GM12892 (cell line): Measurements from ENCODE around the gene ITPR3.

Experiments used
- POLR2A ChIP-seq: IDR thresholded peaks from 2 replicates; pipeline ENCODE4 v1.6.1; 2011; ENCODE audit warnings: low read depth, low read length, control low read depth
- POLR2AphosphoS5 ChIP-seq: IDR thresholded peaks from 2 replicates; pipeline ENCODE4 v1.6.1; 2011; ENCODE audit warnings: low read depth, low read length, control low read depth

DNA sequence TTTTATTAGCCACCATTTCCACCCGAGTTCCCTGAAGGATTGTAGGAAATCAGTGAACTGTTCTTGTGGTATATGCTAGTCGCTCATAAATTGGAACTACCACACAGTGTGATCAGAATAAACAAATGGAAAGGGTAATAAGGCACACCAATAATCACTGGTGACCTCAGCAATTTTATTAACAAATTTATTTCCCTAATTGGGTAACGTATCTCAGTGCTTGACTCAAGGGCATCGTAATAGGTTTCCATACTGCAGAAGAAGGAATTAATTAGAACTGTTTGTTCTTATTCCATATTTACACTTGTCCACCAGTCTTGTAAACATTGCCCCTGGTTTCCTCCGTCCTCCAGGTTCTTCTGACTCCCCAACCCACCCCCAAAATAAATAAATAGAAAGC lies 100.4 kb downstream of the ITPR3 start:
- no peak for TF ChIP-seq POLR2AphosphoS5
- no peak for TF ChIP-seq POLR2A
